HuH-7 (cell line): ENCODE results near the gene ARMC12.

Experiments used
- DNase-seq: peaks from one replicate; pipeline ENCODE4 v3.0.0; 2011; ENCODE audit warnings: low spot score

ARMC12 gene

GRCh38 chr6:35735452-35735851, 1.4 kb upstream of the ARMC12 start:
- no peak for DNase-seq

GRCh38 chr6:35736253-35736894, 458 bp upstream of the ARMC12 start:
- peak; percentile 70 for DNase-seq

DNA sequence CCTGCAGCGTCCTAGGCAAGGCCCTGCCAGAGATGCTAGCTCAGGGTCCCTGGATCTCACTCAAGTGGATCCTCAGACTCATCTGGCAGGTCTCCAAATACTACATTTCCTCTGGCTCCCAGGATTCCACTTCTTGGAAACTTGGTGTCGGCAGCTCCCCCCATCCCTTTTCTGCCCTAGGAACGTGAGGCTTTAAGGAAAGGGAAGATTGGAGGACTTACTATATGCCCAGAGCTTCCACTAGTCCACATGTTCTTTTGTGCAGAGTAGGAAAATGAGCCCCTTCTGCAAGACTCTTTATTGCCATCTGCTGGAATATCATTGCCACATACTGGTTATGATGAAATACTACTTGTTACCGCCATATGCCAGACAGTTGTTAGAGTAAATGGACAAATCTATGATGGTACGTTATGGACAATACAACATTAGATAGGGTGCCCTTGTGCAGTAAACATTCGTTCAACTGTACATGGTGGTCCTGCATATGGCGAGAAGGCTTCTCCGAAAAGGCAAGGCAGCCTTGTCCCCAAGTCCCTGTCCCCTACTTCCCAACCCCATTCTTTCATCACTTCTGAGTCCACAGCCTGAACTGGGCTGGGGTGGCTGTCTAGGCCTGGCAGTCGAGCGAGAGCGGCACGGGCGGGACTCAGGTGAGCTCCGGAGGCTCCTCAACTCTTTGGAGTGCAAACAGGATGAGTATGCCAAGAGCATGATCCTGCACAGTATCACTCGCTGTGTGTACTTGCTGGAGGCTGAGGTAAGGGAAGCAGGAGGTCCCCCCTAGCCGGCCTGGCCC, 780 bp downstream of the ARMC12 start:
- DNase-seq = peak; percentile 51

GRCh38 chr6:35739645-35740524, 3.1 kb downstream of the ARMC12 start:
- no peak for DNase-seq

- no peak for DNase-seq
Observed at GRCh38 chr6:35742842-35743241, 6.0 kb downstream of the ARMC12 start.

DNA sequence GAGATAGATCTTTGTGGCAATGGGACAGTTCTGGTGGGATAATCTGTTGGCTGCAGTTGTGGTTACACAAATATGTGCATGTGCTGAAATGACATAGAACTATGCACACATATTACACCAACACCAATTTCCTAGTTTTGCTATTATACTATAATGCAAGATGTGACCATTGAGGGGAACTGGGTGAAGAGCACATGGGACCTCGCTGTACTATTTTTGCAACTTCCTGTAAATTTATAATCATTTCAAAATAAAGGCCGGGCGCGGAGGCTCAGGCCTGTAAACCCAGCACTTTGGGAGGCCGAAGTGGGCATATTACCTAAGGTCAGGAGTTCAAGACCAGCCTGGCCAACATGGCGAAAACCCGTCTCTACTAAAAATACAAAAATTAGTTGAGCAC, 8.7 kb downstream of the ARMC12 start:
- no peak for DNase-seq

DNA sequence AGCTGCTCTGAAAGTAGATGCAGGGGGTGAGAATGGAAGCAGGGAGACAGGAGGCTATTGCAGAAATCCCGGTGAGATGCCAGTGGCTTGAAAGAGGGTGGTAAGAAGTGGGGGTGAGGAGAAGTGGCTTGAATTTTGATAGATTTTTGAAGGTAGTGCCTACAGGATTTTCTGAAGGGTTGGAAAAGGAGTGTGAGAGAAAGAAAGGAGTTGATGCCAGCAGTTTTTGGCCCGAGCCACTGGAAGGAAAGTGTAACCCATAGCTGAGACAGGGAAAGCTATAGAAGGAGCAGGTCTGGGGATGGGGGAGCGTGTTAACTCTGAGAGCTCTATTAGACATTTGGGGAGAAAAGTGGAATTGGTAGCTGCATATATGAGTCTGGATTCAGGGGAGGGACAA, 9.7 kb downstream of the ARMC12 start:
- no peak for DNase-seq

DNA sequence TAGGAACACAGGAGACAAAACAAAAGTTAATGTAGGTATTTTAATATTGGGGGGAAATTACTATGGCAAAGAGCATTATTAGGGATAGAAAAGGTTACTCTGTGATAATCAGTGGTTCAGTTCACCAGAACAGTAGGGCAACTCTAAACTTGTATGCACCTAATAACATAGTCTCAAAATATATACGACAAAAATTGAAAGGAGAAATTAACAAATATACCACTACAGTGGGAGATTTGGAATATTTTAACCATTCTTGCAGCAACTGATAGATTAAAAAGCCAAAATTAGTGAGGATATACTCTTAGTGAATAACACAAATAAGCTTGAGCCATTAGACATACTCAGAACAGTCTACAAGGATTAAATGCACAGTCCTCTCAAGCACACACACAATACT, 11.0 kb downstream of the ARMC12 start:
- DNase-seq = no peak

DNA sequence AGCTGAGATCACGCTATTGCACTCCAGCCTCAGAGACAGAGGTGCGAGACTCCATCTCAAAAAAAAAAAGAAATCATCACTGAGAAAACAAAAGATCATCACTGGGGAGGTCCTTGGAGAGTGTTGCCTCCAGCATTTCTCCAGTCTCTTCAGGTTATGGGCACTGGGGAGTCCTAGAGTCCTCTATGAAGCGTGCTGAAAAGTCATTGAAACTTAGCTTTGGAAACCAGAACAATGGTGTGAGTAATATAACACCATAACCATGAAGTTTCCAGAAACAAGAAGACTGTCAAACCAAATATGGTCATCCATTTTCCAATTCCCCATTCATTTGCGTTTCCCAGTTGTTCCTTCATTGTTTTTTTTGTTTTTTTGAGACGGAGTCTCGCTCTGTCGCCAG, 13.7 kb downstream of the ARMC12 start:
- DNase-seq = no peak

DNA sequence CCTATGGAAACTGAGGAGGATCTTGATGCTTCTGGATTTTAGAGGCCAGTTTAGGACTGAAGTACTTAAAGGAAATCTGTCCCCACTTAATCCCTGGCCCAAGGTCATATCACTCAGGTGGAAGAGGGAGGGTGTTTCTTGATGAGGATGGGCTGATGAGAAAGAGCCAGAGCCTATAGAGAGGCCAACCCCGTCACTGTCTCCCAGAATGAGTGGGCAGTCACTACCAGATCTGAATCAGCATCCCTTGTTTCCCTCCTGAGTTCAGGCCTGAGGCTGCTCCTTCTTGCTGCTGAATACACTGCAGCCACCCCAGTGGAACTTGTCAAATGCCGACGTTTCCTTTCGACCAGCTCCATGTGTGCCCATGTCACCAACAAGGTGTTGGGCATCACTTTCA, 14.8 kb downstream of the ARMC12 start:
- no peak for DNase-seq

DNA sequence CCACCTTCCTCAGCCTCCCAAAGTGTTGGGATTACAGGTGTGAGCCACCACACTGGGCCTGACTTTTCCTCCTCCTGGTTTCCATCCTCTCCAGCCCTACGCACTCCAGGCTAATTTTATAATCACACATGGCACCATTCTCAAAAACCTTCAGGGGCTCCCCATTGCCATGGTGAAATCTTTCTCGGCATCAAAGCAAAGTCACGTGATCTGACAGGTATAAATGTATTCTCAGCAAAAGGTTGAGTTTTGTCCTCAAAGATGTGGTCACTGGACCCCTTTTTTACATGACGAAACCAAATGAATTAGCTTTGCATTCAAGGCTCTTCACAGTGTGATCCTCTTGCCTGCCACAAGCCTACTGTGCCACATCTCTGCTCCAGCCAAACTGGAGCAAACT, 15.5 kb downstream of the ARMC12 start:
- DNase-seq = no peak

DNA sequence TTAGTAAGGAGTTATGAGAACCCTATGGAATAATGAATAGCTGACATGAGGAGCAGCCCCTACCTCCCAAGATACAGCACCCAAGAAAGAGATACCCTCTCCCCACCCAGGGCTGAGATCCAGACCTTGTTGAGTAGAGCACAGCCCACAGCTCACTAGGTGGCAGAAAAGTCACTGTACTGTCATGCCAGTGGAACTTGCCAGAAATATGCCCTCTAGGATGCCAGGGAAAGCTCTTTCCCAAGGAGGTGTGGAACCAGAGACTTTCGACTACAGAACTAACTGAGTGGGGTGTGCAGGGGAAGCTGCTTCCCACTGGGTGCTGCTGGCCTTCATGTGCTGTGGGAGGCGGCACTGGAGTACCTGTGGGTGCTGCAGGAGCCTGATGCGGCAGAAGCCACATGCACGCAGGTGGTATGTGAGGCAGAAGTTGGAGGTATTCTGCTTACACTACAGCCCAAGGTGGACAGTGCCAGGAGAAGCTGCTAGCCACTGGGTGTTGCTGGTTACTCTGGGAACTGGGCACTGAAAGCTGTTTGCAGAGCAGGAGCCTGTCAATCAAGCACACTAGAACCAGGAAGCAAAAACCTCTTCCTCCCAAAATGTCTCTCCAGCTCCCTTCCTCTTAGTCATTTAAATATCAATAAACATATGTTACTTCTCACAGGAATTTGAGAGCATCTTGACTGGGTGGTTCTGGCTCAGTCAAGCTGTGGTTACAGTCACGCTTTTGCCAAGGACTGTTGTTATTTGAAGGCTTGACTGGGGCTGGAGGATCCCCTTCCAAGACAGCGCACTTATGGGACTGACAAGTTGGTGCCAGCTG, 17.8 kb downstream of the ARMC12 start:
- DNase-seq = no peak

DNA sequence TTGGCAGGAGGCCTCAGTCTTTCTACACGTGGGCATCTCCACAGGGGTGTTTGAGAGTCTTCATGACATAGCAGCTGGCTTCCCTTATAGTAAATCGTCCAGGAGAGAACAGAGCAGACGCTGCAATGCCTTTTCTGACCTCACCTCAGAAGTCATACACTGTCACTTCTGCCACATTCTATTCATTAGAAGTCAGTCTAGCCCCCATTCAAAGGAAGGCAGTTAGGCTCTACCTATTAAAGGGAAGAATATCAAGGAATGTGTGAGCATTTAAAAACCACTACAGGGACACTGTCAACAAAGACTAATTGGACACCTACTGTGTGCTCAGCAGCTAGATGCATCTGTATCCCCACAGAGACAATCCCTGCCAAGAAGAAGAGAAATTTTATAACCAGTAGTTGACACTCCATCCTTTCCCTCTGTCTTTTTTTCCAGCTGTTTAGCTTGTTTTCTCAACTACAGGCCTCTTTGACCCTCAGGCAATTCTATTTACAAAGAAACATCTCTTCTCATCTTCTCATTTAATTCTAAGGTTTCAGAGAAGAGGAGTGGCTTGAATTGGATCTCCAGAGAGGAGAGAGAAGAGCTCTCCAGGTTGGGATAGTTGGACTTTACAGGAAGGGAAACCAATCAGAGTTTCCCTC, 18.6 kb downstream of the ARMC12 start:
- no peak for DNase-seq

- peak; percentile 62 for DNase-seq
Observed at GRCh38 chr6:35757456-35758123, 20.8 kb downstream of the ARMC12 start.

DNA sequence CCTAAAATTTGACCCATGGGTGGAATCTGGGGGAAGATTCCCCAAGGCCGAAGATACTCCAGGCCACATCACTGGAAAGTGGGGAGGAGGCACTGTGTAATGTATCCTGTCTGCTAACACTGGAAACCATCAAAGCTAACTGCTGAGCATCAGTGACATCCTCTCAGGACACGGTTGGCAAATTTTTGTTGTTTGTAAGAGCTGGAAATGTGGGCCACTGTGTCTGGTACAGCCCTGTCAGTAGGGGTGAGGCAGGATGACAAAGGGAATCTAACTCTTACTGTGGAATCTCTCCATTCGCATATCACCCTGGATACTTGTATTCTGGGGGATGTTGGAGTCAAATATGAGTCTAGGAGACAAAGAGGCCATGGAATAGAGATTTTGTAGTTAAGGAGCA, 22.6 kb downstream of the ARMC12 start:
- DNase-seq = no peak

GRCh38 chr6:35765739-35766138, 28.9 kb downstream of the ARMC12 start:
- DNase-seq = no peak

DNA sequence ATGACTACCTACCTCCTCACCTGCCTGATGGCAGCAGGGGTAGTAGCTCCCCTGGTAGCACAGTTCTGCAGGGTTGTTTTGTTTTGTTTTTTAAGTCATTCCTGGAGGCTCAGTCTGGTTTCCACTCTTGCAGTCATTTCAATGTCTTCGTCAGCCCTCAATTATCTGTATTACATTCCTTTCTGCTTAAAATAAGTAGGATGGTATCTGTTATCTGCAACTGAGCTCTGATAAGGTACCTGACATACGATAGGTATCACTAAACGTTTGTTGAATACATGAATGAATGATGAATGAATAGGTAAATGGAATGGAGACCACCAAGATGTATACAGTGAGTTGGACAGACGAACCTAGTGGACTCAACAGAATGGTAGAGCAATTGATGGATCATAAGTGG, 32.4 kb downstream of the ARMC12 start:
- DNase-seq = no peak

DNA sequence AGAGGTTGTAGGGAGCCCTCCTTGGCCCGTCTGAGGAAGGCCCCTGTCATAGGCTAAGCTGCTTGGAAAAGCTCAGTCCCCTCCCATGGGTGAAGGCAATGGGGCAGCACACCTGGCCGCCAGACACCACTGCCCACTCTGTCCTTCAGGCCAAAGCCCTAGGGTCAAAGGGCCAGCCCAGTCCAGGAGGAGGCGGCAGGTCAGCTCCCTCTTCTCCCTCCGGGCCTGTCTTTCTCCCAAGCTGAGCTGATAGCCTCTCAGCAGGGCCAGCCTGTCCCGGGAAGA, 34.5 kb downstream of the ARMC12 start:
- no peak for DNase-seq

DNA sequence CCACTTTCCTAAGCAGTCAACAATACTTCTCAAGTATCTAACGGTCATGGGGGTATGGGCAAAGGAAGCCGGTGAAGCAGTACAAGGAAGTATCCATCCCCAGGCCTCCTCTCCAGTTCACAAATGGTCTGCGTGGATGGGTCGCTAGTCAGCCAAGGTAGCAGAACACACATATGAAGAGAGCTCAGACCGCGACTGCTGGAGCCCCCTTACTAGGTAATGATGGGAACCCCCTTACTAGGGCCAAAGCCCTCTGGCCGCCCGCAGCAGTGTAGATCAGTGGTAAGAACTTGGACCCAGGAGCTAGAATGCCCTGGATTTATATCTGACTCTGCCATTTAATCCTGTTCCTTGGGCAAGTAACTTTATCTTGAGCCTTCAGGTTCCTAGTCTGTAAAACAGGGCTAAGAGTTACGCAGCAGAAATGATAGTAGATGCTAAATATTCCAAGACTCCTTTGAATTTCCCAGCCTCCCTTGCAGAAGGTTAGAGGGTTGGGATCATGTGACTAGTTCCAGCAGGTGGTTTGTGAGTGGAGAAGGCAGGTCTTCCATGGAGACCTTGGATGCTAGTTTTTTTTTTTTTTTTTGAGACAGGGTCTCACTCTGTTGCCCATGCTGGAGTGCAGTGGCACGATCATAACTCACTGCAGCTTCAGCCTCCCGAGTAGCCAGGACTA, 37.4 kb downstream of the ARMC12 start:
- no peak for DNase-seq

DNA sequence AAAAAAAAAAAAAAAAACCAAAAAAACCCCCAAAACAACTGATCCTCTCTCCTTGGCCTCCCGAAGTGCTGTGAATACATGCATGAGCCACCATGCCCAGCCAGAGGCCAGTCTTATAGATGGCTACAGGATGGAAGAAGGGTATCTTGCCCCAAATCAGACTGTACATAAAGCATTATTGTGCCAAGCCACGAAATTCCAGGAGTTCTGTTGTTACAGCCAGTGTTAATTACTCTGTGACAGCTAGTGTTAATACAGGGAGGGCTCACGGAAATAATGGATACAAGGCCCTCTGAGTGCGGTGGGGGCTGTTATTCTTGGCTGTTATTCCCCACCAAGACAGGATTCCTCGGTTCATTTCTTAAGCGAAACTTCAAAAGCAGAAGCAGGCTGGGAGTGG, 38.2 kb downstream of the ARMC12 start:
- DNase-seq = no peak
